HG03469 (cell line): ENCODE measurements around the gene ST3GAL2.

ENCODE experiments used
- ATAC-seq: cut with Tn5 transposase; IDR thresholded peaks from one replicate; pipeline ENCODE4 v1.9.1; 2021; ENCODE audit warnings: mild to moderate bottlenecking, moderate library complexity, moderate number of reproducible peaks; ENCODE audit not compliant: unreplicated experiment

Gene ST3GAL2, protein sequence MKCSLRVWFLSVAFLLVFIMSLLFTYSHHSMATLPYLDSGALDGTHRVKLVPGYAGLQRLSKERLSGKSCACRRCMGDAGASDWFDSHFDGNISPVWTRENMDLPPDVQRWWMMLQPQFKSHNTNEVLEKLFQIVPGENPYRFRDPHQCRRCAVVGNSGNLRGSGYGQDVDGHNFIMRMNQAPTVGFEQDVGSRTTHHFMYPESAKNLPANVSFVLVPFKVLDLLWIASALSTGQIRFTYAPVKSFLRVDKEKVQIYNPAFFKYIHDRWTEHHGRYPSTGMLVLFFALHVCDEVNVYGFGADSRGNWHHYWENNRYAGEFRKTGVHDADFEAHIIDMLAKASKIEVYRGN

DNA sequence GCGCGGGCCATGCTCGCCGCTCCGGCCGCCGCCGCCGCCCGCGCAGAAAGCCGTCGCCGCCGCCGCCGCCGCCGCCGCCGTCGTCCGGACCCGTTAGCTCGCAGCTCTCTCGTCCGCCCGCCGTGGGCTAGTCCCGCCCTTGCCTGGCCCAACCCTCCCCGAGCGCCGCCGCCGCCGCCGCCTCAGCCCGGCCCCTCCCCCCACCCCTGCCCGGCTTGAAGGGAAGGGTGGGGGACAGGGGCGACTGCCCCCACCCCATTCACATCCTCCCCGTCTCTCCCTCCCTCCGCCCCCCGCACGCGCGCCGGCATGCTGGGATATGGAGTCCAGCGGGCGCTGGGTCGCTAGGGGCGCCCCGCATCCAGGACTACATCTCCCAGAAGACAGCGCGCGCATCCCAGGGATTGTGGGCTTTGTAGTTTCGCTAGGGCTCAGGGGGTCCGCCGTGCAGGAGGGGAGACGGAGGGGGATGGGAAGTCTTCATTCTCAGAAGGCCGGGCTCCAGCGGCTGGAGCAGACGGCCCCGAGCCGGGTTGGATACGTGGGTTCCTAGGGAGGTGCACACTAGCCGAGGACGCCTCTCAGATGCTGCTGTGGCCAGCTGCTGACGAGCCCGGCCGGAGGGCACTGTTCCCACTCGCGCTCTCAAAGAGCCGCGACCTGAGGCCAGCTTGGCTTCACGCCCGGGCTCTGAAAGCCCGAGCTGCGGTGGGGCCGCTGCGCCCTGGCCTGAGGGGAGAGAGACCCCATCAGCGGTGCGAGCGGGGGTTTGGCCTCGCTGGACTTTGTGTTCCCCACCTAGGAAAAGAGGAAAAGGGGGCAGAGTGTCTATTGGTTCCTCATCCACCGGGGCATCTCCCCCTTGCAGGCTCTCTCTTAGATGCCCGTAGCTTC, at the start of gene ST3GAL2:
Gene ST3GAL2 (minus strand): TSS at position 132 of the 894 bp plus-strand sequence. CDS start 40,570 bp downstream, outside the sequence.
- ATAC-seq = peak; percentile 68

DNA sequence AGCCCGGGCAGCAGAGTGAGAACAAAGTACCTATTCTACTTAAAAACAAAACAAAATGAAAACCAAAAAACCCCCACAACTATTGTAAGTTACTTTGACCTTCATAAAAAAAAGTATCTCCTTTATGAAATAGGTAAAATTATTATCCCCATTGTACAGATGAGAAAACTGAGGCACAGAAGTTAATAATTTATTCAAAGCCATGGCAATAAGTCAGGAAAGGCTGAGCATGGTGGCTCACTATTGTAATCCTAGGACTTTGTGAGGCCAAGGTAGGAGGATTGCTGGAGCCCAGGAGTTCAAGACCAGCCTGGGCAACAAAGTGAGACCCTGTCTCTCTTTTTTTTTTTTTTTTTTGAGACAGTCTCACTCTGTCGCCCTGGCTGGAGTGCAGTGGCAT, 46.0 kb upstream of the ST3GAL2 start:
- ATAC-seq = no peak

GRCh38 chr16:70483426-70483825, 44.5 kb upstream of the ST3GAL2 start:
- peak; percentile 45 for ATAC-seq

- ATAC-seq = no peak
Observed at GRCh38 chr16:70482624-70483023, 43.7 kb upstream of the ST3GAL2 start.

GRCh38 chr16:70481929-70482536, 43.1 kb upstream of the ST3GAL2 start:
- ATAC-seq = no peak

DNA sequence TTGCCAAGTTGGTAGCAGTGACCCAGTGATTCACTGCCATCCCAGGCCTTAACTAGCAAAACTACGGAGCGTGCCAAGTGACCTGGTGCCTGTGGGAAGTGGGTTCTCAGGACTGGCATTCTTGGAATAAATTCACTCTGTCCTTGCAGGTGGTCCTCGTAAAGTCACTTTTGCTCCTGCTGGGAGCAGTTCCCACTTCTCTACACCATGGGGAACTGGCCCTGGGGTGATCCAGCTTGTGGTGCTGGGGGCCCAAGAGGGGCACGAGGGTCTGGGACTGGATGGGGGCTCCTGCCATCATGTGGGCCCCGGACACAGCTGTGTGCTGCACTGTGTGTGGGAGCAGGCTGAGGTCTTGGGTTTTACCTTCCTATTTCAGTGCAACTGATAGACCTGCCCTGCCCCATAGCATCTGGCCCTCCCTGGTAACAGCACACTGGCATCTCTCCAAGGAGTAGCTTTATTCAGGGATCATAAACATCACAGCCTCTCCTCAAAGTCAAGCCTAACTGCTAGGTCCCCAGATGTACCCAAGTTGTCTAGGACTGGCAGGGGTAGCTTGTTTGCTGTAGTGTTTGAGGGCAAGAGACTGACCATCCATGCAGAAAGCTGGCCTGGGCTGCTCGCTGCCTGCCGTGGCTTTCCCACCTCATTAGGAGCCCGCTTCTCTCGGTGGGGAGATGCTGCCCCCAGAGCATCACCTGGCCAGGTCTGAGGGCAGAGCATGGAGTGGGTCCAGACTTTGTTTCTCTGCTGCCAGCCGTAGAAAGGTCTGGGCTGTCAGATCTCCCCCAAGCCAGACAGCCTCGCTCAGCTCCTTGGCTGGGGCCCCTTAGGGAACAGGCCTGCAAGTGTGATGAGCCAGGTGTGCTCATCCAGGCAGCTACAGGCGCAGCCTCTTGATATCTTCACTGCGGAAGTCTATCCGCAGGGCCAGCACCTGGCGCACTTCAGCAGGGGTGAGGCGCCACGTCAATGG, 41.5 kb upstream of the ST3GAL2 start:
- ATAC-seq = no peak

DNA sequence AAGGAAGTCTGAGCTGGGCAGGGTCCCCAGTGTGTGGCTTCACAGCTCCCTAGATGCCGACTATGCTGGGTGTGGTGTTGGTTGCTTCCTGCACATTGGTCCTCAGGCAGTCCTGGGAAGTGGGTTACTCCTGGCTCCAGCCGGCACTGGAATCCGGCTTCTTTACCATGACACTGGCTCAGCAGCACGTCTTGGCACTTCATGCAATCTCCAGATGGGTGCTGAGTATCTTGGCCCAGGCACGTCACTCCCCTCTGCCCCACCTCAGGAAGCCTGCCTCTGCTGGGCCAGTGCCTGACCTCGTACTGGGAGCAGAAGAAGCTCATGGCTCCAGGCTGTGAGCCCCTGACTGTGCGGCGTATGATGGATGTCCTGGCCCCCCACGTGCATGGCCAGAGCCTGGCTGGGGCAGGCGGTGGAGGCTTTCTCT, 40.0 kb upstream of the ST3GAL2 start:
- no peak for ATAC-seq

- ATAC-seq = no peak
Observed at GRCh38 chr16:70478169-70478568, 39.3 kb upstream of the ST3GAL2 start.

GRCh38 chr16:70476272-70477020, 37.5 kb upstream of the ST3GAL2 start:
- ATAC-seq = peak; percentile 86

- no peak for ATAC-seq
Observed at GRCh38 chr16:70475054-70475871, 36.4 kb upstream of the ST3GAL2 start.

- ATAC-seq = no peak
Observed at GRCh38 chr16:70474320-70475053, 35.6 kb upstream of the ST3GAL2 start.

DNA sequence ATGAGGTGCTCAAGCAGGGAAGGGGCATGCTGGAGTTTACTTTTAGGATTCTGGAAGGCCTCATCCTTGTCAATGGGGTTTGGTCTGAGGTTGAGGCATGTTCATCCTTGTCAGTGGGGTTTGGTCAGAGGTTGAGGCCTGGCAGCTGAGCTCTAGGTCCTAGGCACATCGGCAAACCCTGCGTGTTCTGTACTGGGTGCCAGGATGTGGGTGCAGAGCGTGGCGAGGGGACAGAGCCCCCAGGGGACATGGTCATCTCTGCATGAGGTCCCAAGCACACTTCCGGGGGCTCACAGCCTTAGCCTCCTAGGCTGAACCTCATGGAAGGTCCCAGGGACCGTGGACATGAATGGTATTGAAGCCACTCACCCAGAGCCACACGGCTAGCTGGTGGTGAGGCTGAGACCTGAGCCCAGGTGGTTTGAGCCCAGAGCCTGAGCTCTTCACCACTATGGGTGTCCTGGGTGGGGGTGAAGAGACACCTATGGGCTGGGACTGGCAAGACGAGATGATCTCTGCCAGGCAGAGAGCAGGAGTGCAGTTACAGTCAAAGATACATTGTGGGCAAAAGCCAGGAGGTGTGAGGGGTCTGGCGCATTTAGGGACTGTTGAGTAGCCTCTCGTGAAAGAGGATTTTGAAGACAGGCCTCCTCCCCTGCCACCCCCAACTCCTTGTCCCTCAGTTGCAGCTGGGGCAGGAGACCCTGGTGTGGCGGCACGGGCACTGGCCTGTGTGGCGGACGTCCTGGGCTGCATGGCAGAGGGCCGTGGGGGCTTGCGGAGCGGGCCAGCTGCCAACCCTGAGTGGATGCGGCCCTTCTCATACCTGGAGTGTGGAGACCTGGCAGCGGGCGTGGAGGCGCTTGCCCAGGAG, 34.8 kb upstream of the ST3GAL2 start:
- ATAC-seq = no peak

DNA sequence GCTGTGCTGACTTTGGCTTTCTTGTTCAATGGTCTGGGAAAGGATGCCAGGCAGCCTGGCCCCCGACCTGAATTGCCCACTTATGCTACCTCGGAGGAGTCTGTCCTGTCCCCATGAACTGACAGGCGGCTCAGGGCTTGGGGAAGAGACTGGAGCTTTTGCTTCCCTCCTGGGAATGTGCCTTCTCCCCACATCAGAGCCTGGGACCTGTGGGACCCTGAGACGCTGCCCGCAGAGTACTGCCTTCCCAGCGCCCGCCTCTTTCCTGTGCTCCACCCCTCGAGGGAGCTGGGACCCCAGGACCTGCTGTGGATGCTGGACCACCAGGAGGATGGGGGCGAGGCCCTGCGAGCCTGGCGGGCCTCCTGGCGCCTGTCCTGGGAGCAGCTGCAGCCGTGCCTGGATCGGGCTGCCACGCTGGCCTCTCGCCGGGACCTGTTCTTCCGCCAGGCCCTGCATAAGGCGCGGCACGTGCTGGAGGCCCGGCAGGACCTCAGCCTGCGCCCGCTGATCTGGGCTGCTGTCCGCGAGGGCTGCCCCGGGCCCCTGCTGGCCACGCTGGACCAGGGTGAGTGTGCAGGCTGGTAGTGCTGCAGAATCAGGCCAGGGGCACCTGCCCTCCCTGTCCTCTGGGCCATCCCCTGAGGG, 34.0 kb upstream of the ST3GAL2 start:
- no peak for ATAC-seq

GRCh38 chr16:70470927-70471341, 32.0 kb upstream of the ST3GAL2 start:
- ATAC-seq = no peak

- no peak for ATAC-seq
Observed at GRCh38 chr16:70470141-70470926, 31.4 kb upstream of the ST3GAL2 start.
